ENCODE results near the gene ZNF443.
"Not testable (repeated sequence)": the region's sequence is repeated elsewhere in the genome, so short reads cannot be mapped to it uniquely, and the experiment has no call there.

ZNF443 gene

DNA sequence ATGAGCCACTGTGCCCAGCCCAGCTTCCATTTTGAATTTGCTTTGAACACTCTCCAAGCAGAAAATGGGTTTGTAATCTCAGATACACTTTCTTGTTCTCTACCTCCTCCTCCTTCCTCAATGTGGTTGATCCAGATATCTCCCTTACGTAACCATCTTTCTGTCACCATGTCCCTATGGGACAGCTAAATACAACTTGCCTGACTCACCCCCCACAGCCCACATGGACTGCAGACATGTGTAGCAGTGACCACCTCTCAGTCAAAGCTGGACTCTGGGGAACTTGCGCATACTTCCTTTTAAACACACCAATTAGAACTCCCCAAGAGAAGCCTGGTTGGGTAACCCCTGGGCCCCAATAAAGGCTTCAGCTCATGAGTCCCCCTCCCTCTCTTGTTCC, 28.9 kb downstream of the ZNF443 start:
- DNase-seq = no peak

- peak; percentile 93 for DNase-seq
Measured at GRCh38 chr19:12400633-12401502, 40.0 kb downstream of the ZNF443 start, which contains the start of gene ZNF799. Gene ZNF799 (minus strand): TSS chr19:12401271. CDS start chr19:12401070, 201 bp downstream.

GRCh38 chr19:12399901-12400632, 40.8 kb downstream of the ZNF443 start:
- DNase-seq = not testable (repeated sequence)

GRCh38 chr19:12391148-12391547, 49.7 kb downstream of the ZNF443 start:
- not testable (repeated sequence) for DNase-seq

- not testable (repeated sequence) for DNase-seq
Measured at GRCh38 chr19:12386365-12386764, 54.5 kb downstream of the ZNF443 start.

DNA sequence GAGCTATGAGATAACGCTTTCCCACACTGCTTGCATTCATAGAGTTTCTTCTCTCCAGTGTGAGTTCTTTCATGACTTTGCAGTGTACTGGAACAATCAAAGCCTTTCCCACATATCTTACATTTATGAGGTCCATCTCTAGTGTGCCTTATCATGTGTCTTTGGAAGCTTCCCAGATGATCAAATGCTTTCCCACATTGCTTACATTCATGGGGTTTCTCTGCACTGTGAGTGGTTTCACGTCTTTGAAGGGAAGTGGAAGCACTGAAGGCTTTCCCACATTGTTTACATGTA, 60.4 kb downstream of the ZNF443 start:
- DNase-seq = no peak

GRCh38 chr19:12379732-12380443, 60.9 kb downstream of the ZNF443 start:
- DNase-seq = no peak

Data from NCI-H1092 treated with DMSO at 0.1 percent for 48 hours (cell line).